T-helper 9 cell (primary cell): ENCODE results near the gene IQSEC3.
"Not testable (repeated sequence)": the region's sequence is repeated elsewhere in the genome, so short reads cannot be mapped to it uniquely, and the experiment has no call there.

Experiments
- DNase-seq: peaks from one replicate; pipeline ENCODE4 v3.0.0-alpha.2; 2020
- total RNA-seq, 2 donors: gene quantifications; one replicate each; lab custom pipeline; 2026; lab: John Stamatoyannopoulos, UW

IQSEC3 gene
- total RNA-seq, result 0 to 0.07 reads per million in 2 donors

GRCh38 chr12:66428-66781 is at the start of gene IQSEC3:
TSS of gene IQSEC3 (plus strand) at chr12:66767. CDS start at chr12:66883, 116 bp downstream.
- not testable (repeated sequence) for DNase-seq

GRCh38 chr12:17370-18340 is 48.9 kb upstream of the IQSEC3 start:
- DNase-seq, result not testable (repeated sequence)

- not testable (repeated sequence) for DNase-seq
These were observed 47.6 kb upstream of the IQSEC3 start for GRCh38 chr12:18821-19567.

- not testable (repeated sequence) for DNase-seq
These were observed 46.7 kb upstream of the IQSEC3 start for GRCh38 chr12:19906-20305.

GRCh38 chr12:20757-21156 is 45.8 kb upstream of the IQSEC3 start:
- no peak for DNase-seq

GRCh38 chr12:21301-22189 is 45.0 kb upstream of the IQSEC3 start:
- no peak for DNase-seq

GRCh38 chr12:22190-22529 is 44.4 kb upstream of the IQSEC3 start:
- DNase-seq, result no peak

GRCh38 chr12:22530-23201 is 43.9 kb upstream of the IQSEC3 start:
- DNase-seq, result no peak

GRCh38 chr12:27904-28303 is 38.7 kb upstream of the IQSEC3 start:
- not testable (repeated sequence) for DNase-seq

GRCh38 chr12:38775-39174 is 27.8 kb upstream of the IQSEC3 start:
- not testable (repeated sequence) for DNase-seq

GRCh38 chr12:39555-40265 is 26.9 kb upstream of the IQSEC3 start:
- DNase-seq, result not testable (repeated sequence)

- not testable (repeated sequence) for DNase-seq
These were observed 22.2 kb upstream of the IQSEC3 start for GRCh38 chr12:44352-44751.

- not testable (repeated sequence) for DNase-seq
These were observed 21.2 kb upstream of the IQSEC3 start for GRCh38 chr12:45235-45990.

GRCh38 chr12:45991-46358 is 20.6 kb upstream of the IQSEC3 start:
- not testable (repeated sequence) for DNase-seq

GRCh38 chr12:46542-46941 is 20.0 kb upstream of the IQSEC3 start:
- not testable (repeated sequence) for DNase-seq

GRCh38 chr12:47699-48226 is 18.8 kb upstream of the IQSEC3 start:
- DNase-seq, result not testable (repeated sequence)

- DNase-seq, result not testable (repeated sequence)
These were observed 17.4 kb upstream of the IQSEC3 start for GRCh38 chr12:49149-49548.

GRCh38 chr12:51087-51486 is 15.5 kb upstream of the IQSEC3 start:
- not testable (repeated sequence) for DNase-seq

- DNase-seq, result not testable (repeated sequence)
These were observed 14.6 kb upstream of the IQSEC3 start for GRCh38 chr12:51962-52361.
